RWPE2 (cell line): Measurements from ENCODE around the gene DAP.

Experiments used
- ATAC-seq: fragments of 200-7000 bp; cut with Tn5 transposase; 3 replicates; pipeline ENCODE4 v1.9.1; 2021; ENCODE audit warnings: low read depth
- DNase-seq: peaks from one replicate; pipeline ENCODE4 v3.0.0-alpha.2; 2020; ENCODE audit warnings: low spot score
- H3K27ac ChIP-seq: fragments of 450-650 bp; 2 replicates; pipeline ENCODE4 v1.5.1; 2017; ENCODE audit warnings: mild to moderate bottlenecking; ENCODE audit not compliant: poor library complexity, severe bottlenecking
- H3K27me3 ChIP-seq: fragments of 250-450 bp; sonication (Bioruptor Pico); 2 replicates; pipeline ENCODE4 v1.5.1; 2021; ENCODE audit warnings: mild to moderate bottlenecking, moderate library complexity; ENCODE audit not compliant: insufficient read depth, poor library complexity, severe bottlenecking
- H3K36me3 ChIP-seq: fragments of 250-450 bp; sonication (Bioruptor Pico); 2 replicates; pipeline ENCODE4 v1.5.1; 2020; ENCODE audit warnings: low read depth, mild to moderate bottlenecking, moderate library complexity
- H3K4me1 ChIP-seq: fragments of 250-450 bp; sonication (Bioruptor Pico); 2 replicates; pipeline ENCODE4 v1.5.1; 2021; ENCODE audit warnings: mild to moderate bottlenecking, moderate library complexity; ENCODE audit not compliant: insufficient read depth, poor library complexity, severe bottlenecking
- H3K4me3 ChIP-seq: fragments of 250-450 bp; sonication (Bioruptor Pico); 2 replicates; pipeline ENCODE4 v1.5.1; 2021; ENCODE audit warnings: mild to moderate bottlenecking, moderate library complexity; ENCODE audit not compliant: severe bottlenecking
- H3K9me3 ChIP-seq: fragments of 250-450 bp; sonication (Bioruptor Pico); 2 replicates; pipeline ENCODE4 v1.5.1; 2021; ENCODE audit warnings: mild to moderate bottlenecking, moderate library complexity; ENCODE audit not compliant: severe bottlenecking
- CTCF ChIP-seq: fragments of 450-650 bp; IDR thresholded peaks from one replicate; pipeline ENCODE4 v1.5.1; 2017; ENCODE audit warnings: mild to moderate bottlenecking, moderate library complexity; ENCODE audit not compliant: poor library complexity, severe bottlenecking

DAP gene

GRCh38 chr5:10757922-10758555 is 3.0 kb downstream of the DAP start:
- Histone ChIP-seq H3K4me3 (no peak overlapping the region), H3K9me3 (no peaks in the 10 kb centered on the region), H3K27ac (no peak overlapping the region), H3K36me3 (peaks cover 54% of the 10 kb centered on the region), H3K4me1 (peaks cover 5% of the 10 kb centered on the region), H3K27me3 (no peaks in the 10 kb centered on the region)
- no peak for TF ChIP-seq CTCF
- DNase-seq: no peak
- no peak for ATAC-seq

- Histone ChIP-seq H3K27me3 (no peaks in the 10 kb centered on the region), H3K27ac (no peak overlapping the region), H3K9me3 (no peaks in the 10 kb centered on the region), H3K4me3 (no peak overlapping the region), H3K4me1 (peaks cover 5% of the 10 kb centered on the region), H3K36me3 (peaks cover 64% of the 10 kb centered on the region)
- no peak for TF ChIP-seq CTCF
- DNase-seq (no peak), ATAC-seq (no peak)
Measured at GRCh38 chr5:10757043-10757442, 4.0 kb downstream of the DAP start.

- no peaks in the 10 kb centered on the region for H3K9me3 ChIP-seq
- DNase-seq: no peak
- ATAC-seq: no peak
Measured at GRCh38 chr5:10756549-10756948, 4.5 kb downstream of the DAP start.

GRCh38 chr5:10753178-10753577 is 7.9 kb downstream of the DAP start:
- Histone ChIP-seq H3K4me3 (no peak overlapping the region), H3K9me3 (no peaks in the 10 kb centered on the region), H3K27ac (no peak overlapping the region), H3K4me1 (no peaks in the 10 kb centered on the region), H3K36me3 (peaks cover 90% of the 10 kb centered on the region), H3K27me3 (no peaks in the 10 kb centered on the region)
- DNase-seq: no peak
- TF ChIP-seq CTCF: no peak
- ATAC-seq: no peak

More at GRCh38 chr5:10756549-10756948, 4.5 kb downstream of the DAP start:
- Histone ChIP-seq H3K27me3 (no peaks in the 10 kb centered on the region), H3K27ac (no peak overlapping the region), H3K4me1 (peaks cover 5% of the 10 kb centered on the region), H3K4me3 (no peak overlapping the region), H3K36me3 (peaks cover 68% of the 10 kb centered on the region)
- TF ChIP-seq CTCF: no peak

GRCh38 chr5:10752451-10752850 is 8.6 kb downstream of the DAP start:
- peaks cover 92% of the 10 kb centered on the region for H3K36me3 ChIP-seq
- ATAC-seq (no peak), DNase-seq (no peak)
- TF ChIP-seq CTCF: no peak
- no peak overlapping the region for H3K4me3 ChIP-seq
- no peaks in the 10 kb centered on the region for H3K4me1 ChIP-seq
- H3K27ac ChIP-seq: no peak overlapping the region
- no peaks in the 10 kb centered on the region for H3K9me3 ChIP-seq
- no peaks in the 10 kb centered on the region for H3K27me3 ChIP-seq
